Upper lobe of right lung (tissue), 1 donor: ENCODE measurements around the gene KIF18B. TPM values are rescaled to one million over a fixed set of nuclear protein-coding genes. Genes with fewer than 3 reads are reported as not detected.
"Not testable (repeated sequence)": the region's sequence is repeated elsewhere in the genome, so short reads cannot be mapped to it uniquely, and the experiment has no call there.

ENCODE experiments used
- ATAC-seq: fragments of 200-7000 bp; cut with Tn5 transposase; one replicate; pipeline ENCODE4 v1.9.1; 2020; ENCODE audit warnings: mild to moderate bottlenecking, moderate library complexity
- DNase-seq: peaks from one replicate; pipeline ENCODE4 v3.0.0-alpha.2; 2020
- H3K27ac ChIP-seq: fragments of 200-600 bp; one replicate; pipeline ENCODE4 v1.8.0; 2022
- H3K27me3 ChIP-seq: fragments of 200-600 bp; one replicate; pipeline ENCODE4 v1.8.0; 2022; ENCODE audit warnings: mild to moderate bottlenecking
- H3K36me3 ChIP-seq: fragments of 200-600 bp; one replicate; pipeline ENCODE4 v1.8.0; 2022
- H3K4me1 ChIP-seq: fragments of 200-600 bp; one replicate; pipeline ENCODE4 v1.8.0; 2022
- H3K4me3 ChIP-seq: fragments of 200-600 bp; one replicate; pipeline ENCODE4 v1.8.0; 2022; ENCODE audit warnings: mild to moderate bottlenecking
- H3K9me3 ChIP-seq: fragments of 200-600 bp; one replicate; pipeline ENCODE4 v1.8.0; 2022
- intact Hi-C: fragments of 100-400 bp; cut with DNase I; formaldehyde crosslinking; loops from one replicate; pipeline ENCODE4 v1.11.0; 2022
- total RNA-seq: library from RNA; stranded (reverse); fragmentation: NEBNext Ultra II Directional; extraction: Animal tissue kit (Norgen Biotek cat#: 25700); gene quantifications from one replicate; pipeline ENCODE4 v1.2.1, GENCODE V29; 2021
- TF ChIP-seq, protein P1 (sequence below): fragments of 200-600 bp; IDR thresholded peaks from one replicate; pipeline ENCODE4 v1.8.0; 2022; ENCODE audit warnings: antibody characterized with exemption
- donor health status: DM: no; HTN: yes; CAD: no; lungs with severe emphysema.

The KIF18B gene
- total RNA-seq, 1 donor from 2014 or later = 0.32 TPM

- intact Hi-C loops = no loop called here
- Histone ChIP-seq H3K4me1 (peaks cover 7% of the 10 kb centered on the region), H3K36me3 (no peaks in the 10 kb centered on the region), H3K27ac (peak overlapping the region; percentile 72), H3K4me3 (peak overlapping the region; percentile 71), H3K27me3 (no peaks in the 10 kb centered on the region), H3K9me3 (no peaks in the 10 kb centered on the region)
- TF ChIP-seq, protein P1, sequence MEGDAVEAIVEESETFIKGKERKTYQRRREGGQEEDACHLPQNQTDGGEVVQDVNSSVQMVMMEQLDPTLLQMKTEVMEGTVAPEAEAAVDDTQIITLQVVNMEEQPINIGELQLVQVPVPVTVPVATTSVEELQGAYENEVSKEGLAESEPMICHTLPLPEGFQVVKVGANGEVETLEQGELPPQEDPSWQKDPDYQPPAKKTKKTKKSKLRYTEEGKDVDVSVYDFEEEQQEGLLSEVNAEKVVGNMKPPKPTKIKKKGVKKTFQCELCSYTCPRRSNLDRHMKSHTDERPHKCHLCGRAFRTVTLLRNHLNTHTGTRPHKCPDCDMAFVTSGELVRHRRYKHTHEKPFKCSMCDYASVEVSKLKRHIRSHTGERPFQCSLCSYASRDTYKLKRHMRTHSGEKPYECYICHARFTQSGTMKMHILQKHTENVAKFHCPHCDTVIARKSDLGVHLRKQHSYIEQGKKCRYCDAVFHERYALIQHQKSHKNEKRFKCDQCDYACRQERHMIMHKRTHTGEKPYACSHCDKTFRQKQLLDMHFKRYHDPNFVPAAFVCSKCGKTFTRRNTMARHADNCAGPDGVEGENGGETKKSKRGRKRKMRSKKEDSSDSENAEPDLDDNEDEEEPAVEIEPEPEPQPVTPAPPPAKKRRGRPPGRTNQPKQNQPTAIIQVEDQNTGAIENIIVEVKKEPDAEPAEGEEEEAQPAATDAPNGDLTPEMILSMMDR = no peak
- ATAC-seq = no peak
- DNase-seq = no peak
These were observed 782 bp upstream of the KIF18B start for GRCh38 chr17:44948315-44948795.

DNA sequence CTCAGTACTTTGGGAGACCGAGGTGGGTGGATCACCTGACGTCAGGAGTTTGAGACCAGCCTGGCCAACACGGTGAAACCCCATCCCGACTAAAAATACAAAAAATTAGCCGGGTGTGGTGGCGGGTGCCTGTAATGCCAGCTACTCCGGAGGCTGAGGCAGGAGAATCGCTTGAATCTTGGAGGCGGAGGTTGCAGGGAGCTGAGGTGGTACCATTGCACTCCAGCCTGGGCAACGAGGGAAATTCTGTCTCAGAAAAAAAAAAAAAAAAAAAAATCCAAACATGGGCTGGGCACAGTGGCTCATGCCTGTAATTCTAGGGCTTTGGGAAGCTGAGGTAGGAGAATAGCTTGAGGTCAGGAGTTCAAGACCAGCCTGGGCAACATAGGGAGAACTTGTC lies 1.9 kb downstream of the KIF18B start:
- H3K9me3 ChIP-seq, DNase-seq, ATAC-seq, H3K27ac ChIP-seq, H3K27me3 ChIP-seq, H3K4me1 ChIP-seq, H3K36me3 ChIP-seq, intact Hi-C loops, H3K4me3 ChIP-seq: not testable (repeated sequence)

GRCh38 chr17:44942456-44942855 lies 5.1 kb downstream of the KIF18B start:
- DNase-seq (no peak), ATAC-seq (no peak)
- TF ChIP-seq, protein P1 = no peak
- Histone ChIP-seq H3K27me3 (no peaks in the 10 kb centered on the region), H3K4me1 (peaks cover 6% of the 10 kb centered on the region), H3K4me3 (no peak overlapping the region), H3K36me3 (no peaks in the 10 kb centered on the region), H3K27ac (no peak overlapping the region), H3K9me3 (no peaks in the 10 kb centered on the region)
- intact Hi-C loops = no loop called here

DNA sequence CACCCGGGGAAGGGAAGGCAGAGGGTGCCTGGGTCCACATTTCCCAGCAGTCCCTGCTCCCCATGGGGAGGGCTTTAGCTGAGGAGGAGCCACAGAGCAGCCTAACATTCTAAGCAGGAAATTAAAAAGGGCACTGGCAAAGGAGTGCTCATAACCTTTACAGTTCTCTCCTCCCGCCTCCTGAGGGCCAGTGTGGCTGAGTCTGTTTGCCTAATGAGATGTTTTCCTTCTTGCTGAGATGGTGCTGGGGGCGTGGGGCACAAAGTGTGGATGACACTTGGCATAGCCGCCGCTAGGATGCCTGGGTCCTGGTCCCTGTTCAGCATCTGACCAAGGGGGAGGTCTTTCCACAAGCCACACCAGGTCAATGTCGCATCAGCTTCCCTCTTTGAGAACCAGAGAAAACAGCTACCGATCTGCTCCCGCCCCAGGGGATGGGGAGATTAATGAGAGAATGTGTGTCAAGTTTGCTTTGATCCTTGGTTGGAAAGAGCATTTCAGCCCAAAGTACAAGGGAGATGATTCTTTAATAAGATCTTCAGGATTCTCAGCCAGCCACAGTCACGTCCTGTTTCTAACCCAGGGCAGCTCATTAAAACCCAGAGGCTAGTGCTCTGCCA lies 5.8 kb downstream of the KIF18B start:
- Histone ChIP-seq H3K36me3 (no peaks in the 10 kb centered on the region), H3K4me1 (no peaks in the 10 kb centered on the region), H3K9me3 (no peaks in the 10 kb centered on the region), H3K4me3 (no peak overlapping the region), H3K27ac (no peak overlapping the region), H3K27me3 (no peaks in the 10 kb centered on the region)
- TF ChIP-seq, protein P1 = no peak
- no peak for ATAC-seq
- DNase-seq = peak; percentile 38
- intact Hi-C loops = no loop called here

DNA sequence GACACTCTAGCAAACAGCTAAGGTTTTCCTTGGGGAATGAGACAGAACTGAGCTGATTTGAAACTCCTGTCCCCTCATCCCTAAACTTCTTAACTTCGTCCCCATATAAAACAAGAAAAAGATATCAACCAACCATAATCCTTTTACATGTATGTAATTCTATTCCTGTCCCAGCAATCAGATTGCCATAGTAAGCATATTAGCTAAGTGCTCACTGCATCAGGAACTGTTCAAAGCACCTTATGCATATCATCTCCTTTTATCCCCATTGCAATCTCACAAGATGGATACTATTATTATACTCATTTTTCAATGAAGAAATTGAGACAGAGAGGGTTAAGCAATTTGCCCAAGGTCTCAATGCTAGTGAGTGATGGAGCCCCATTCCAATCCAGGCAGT lies 6.8 kb downstream of the KIF18B start:
- Histone ChIP-seq H3K4me3 (no peak overlapping the region), H3K36me3 (no peaks in the 10 kb centered on the region), H3K27ac (no peak overlapping the region), H3K4me1 (no peaks in the 10 kb centered on the region), H3K27me3 (no peaks in the 10 kb centered on the region), H3K9me3 (no peaks in the 10 kb centered on the region)
- ATAC-seq (no peak), DNase-seq (no peak)
- intact Hi-C loops = no loop called here
- TF ChIP-seq, protein P1 = no peak

- TF ChIP-seq, protein P1 = no peak
- H3K27me3 ChIP-seq = no peaks in the 10 kb centered on the region
- intact Hi-C loops = no loop called here
- ATAC-seq (peak; percentile 70), DNase-seq (no peak)
- H3K36me3 ChIP-seq = no peaks in the 10 kb centered on the region
- H3K27ac ChIP-seq = no peak overlapping the region
- H3K9me3 ChIP-seq = no peaks in the 10 kb centered on the region
- H3K4me3 ChIP-seq = no peak overlapping the region
- H3K4me1 ChIP-seq = no peaks in the 10 kb centered on the region
These were observed 7.3 kb downstream of the KIF18B start for GRCh38 chr17:44940317-44940716.
